ENCODE data around the gene WRAP73.

GRCh38 chr1:3595949-3596348 is 54.0 kb downstream of the WRAP73 start:
- no peak for TF ChIP-seq CTCF (IDR thresholded peaks at IDR 0.05; ENCODE audit: low read length)
- TF ChIP-seq EZH2 (IDR thresholded peaks at IDR 0.05; ENCODE audit: borderline replicate concordance, low read length), result no peak

Data from OCI-LY1 (cell line).